PC-9 (cell line): ENCODE data around the gene TANC2. TPM values are rescaled to one million over a fixed set of nuclear protein-coding genes. Genes with fewer than 3 reads are reported as not detected.

Experiments
- BruUV-seq: library from RNA; stranded (reverse); fragments of 400-500 nt; replicated peaks from 2 replicates; lab custom pipeline; 2021; lab: Mats Ljungman, UMichigan
- CTCF ChIA-PET: fragments of 300-600 bp; sonication (Branson Sonifier 250); formaldehyde crosslinking; loops from one replicate; lab custom pipeline; 2022; ENCODE audit warnings: antibody characterized with exemption; lab: Charles Lee
- POLR2A ChIA-PET: fragments of 300-600 bp; sonication (Branson Sonifier 250); formaldehyde crosslinking; loops from one replicate; lab custom pipeline; 2022; ENCODE audit warnings: antibody characterized with exemption; ENCODE audit not compliant: unreplicated experiment; lab: Charles Lee
- DNase-seq, 2 experiments: peaks; one replicate each; pipeline versions ENCODE4 v3.0.0 to v3.0.0-alpha.2; 2015 to 2022; ENCODE audit warnings: mixed read lengths in 1 of 2
- H2AFZ ChIP-seq: fragments of 200-600 bp; sonication (generic); 2 replicates; pipeline ENCODE4 v1.8.1; 2017; ENCODE audit warnings: antibody characterized with exemption
- H3F3A ChIP-seq: fragments of 200-600 bp; sonication (generic); 2 replicates; pipeline ENCODE4 v1.8.1; 2017; ENCODE audit warnings: antibody characterized with exemption, mild to moderate bottlenecking, low read depth; ENCODE audit not compliant: insufficient read depth
- H3K27ac ChIP-seq: fragments of 200-600 bp; sonication (generic); 2 replicates; pipeline ENCODE4 v1.6.1; 2016; ENCODE audit warnings: mixed run types
- H3K27me3 ChIP-seq: fragments of 200-600 bp; sonication (generic); 2 replicates; pipeline ENCODE4 v1.6.1; 2016; ENCODE audit warnings: low read depth, mixed run types; ENCODE audit not compliant: insufficient read depth
- H3K36me3 ChIP-seq: fragments of 200-600 bp; sonication (generic); 2 replicates; pipeline ENCODE4 v1.6.1; 2016; ENCODE audit warnings: low read depth, mixed run types
- H3K4me1 ChIP-seq: fragments of 200-600 bp; sonication (generic); replicated peaks from 2 replicates; pipeline ENCODE4 v1.6.1; 2016; ENCODE audit warnings: mixed run types; ENCODE audit not compliant: insufficient read depth
- H3K4me2 ChIP-seq: fragments of 200-600 bp; sonication (generic); 2 replicates; pipeline ENCODE4 v1.6.1; 2017; ENCODE audit warnings: mixed run types
- H3K4me3 ChIP-seq: fragments of 200-600 bp; sonication (generic); 2 replicates; pipeline ENCODE4 v1.6.1; 2016; ENCODE audit warnings: mixed run types
- H3K79me2 ChIP-seq: fragments of 200-600 bp; sonication (generic); 2 replicates; pipeline ENCODE4 v1.6.1; 2017; ENCODE audit warnings: low read depth, mixed run types
- H3K9me2 ChIP-seq: fragments of 200-600 bp; sonication (generic); 2 replicates; pipeline ENCODE4 v1.8.1; 2017; ENCODE audit warnings: mild to moderate bottlenecking; ENCODE audit not compliant: insufficient read depth
- H3K9me3 ChIP-seq: fragments of 200-600 bp; sonication (generic); 2 replicates; pipeline ENCODE4 v1.8.1; 2016; ENCODE audit warnings: low read depth; ENCODE audit not compliant: insufficient read depth
- H4K20me1 ChIP-seq: fragments of 200-600 bp; sonication (generic); 2 replicates; pipeline ENCODE4 v1.8.1; 2017; ENCODE audit not compliant: insufficient read depth
- CTCF ChIP-seq: fragments of 200-600 bp; sonication (generic); conservative IDR thresholded peaks from 2 replicates; pipeline ENCODE4 v1.6.1; 2017; ENCODE audit warnings: mixed run types, antibody characterized with exemption, mild to moderate bottlenecking, moderate library complexity
- EZH2 ChIP-seq: fragments of 200-600 bp; sonication (generic); IDR thresholded peaks from 2 replicates; pipeline ENCODE4 v1.8.0; 2017; ENCODE audit warnings: antibody characterized with exemption, low read depth
- intact Hi-C: fragments of 100-400 bp; cut with micrococcal nuclease; formaldehyde crosslinking; loops from one replicate; pipeline ENCODE4 v1.10.0; 2022; ENCODE audit not compliant: unreplicated experiment
- total RNA-seq: library from RNA; stranded (reverse); gene quantifications from 2 replicates; pipeline ENCODE4 v1.2.3, GENCODE V29; 2021

Gene TANC2
- total RNA-seq, 1 experiment from 2014 or later, result 122 TPM

DNA sequence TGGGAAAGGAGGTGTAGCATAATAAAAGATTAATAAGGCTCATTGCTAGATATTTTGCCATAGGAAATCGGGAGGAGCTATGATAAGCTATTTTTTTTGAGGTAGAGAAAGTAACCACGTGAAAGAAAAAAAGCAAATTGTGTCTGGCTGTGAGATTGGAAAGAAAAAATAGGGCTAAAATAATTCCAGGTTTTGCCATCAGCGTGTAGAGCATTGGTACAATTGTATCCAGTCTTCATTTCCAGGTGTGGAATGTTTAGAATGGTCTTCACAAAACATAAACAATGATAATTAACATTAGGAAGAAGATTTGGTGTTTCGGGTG, 1.1 kb downstream of the TANC2 start:
- peak overlapping the region; percentile 94 for H3K4me2 ChIP-seq
- H3K27ac ChIP-seq, result peak overlapping the region; percentile 60
- TF ChIP-seq EZH2 (no peak), CTCF (no peak)
- H3F3A ChIP-seq, result peaks cover 29% of the 10 kb centered on the region; the same call in 1 of the 2 replicates
- H4K20me1 ChIP-seq, result peaks cover 29% of the 10 kb centered on the region
- intact Hi-C loops, result loop anchor here (5.0 kb wide), 1 partner anchor 190 kb away; no protein-coding TSS in a partner anchor
- H3K4me1 ChIP-seq, result peaks cover 46% of the 10 kb centered on the region
- ChIA-PET POLR2A (interaction anchor here (0.7 kb wide), 1 partner anchor 75 kb away, joined by 9 read pairs; no protein-coding TSS in a partner anchor), CTCF (no interaction called here)
- peak overlapping the region; percentile 88 for H3K4me3 ChIP-seq
- H3K9me3 ChIP-seq, result no peaks in the 10 kb centered on the region
- peaks cover 14% of the 10 kb centered on the region for H3K36me3 ChIP-seq
- no peak for DNase-seq
- peak overlapping the region; percentile 85; the same call in 1 of the 2 replicates for H2AFZ ChIP-seq
- no peaks in the 10 kb centered on the region for H3K9me2 ChIP-seq
- no peaks in the 10 kb centered on the region for H3K27me3 ChIP-seq
- H3K79me2 ChIP-seq, result peaks cover 57% of the 10 kb centered on the region
- BruUV-seq, result TSS peak; percentile 54

DNA sequence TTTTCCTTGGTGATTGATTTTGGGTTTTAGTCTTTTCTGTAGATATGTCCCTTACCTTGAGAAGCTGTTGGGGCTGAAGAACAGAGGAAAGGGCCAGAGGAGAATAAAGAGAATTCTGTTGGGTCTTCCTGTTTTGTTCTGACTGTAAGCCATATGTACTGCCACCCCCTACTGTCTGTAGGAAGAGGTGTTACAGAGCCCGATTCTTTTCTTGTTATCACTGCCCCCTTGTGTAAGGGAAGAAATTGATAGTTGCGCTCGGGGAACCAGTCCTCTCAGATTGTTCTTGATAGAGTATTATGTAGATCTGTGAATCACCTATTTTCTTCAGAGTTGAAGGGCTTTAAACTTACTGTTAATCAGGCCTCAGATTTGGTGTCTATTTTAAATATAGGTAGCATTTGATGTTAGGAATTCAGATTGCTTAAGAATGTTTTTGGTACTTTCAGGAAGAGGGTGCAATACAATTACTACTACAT, 2.4 kb downstream of the TANC2 start:
- Histone ChIP-seq H3K4me2 (peak overlapping the region; percentile 94), H3K27ac (peak overlapping the region; percentile 60), H2AFZ (no peak overlapping the region), H3K79me2 (peaks cover 70% of the 10 kb centered on the region), H3K9me3 (no peaks in the 10 kb centered on the region), H3K27me3 (no peaks in the 10 kb centered on the region), H3F3A (peaks cover 20% of the 10 kb centered on the region; the same call in 1 of the 2 replicates), H4K20me1 (peaks cover 32% of the 10 kb centered on the region), H3K9me2 (no peaks in the 10 kb centered on the region), H3K36me3 (peaks cover 27% of the 10 kb centered on the region), H3K4me3 (peak overlapping the region; percentile 88), H3K4me1 (peaks cover 39% of the 10 kb centered on the region)
- DNase-seq, result peak; percentile 50 to 84
- ChIA-PET CTCF (interaction anchor here (0.6 kb wide), 1 partner anchor 76 kb away, joined by 4 read pairs; no protein-coding TSS in a partner anchor), POLR2A (interaction anchor here (0.6 kb wide), 1 partner anchor 176 kb away, joined by 3 read pairs; no protein-coding TSS in a partner anchor)
- TF ChIP-seq CTCF, result peak; percentile 86
- TF ChIP-seq EZH2, result no peak
- BruUV-seq, result no TSS peak
- intact Hi-C loops, result loop anchor here (1.0 to 5.0 kb wide), 6 partner anchors 107 to 296 kb away; no protein-coding TSS in a partner anchor

- H3K4me1 ChIP-seq, result peaks cover 27% of the 10 kb centered on the region
- no peaks in the 10 kb centered on the region for H3K9me3 ChIP-seq
- peak overlapping the region; percentile 94 for H3K4me2 ChIP-seq
- intact Hi-C loops, result no loop called here
- peaks cover 29% of the 10 kb centered on the region for H3K36me3 ChIP-seq
- TF ChIP-seq EZH2 (no peak), CTCF (no peak)
- DNase-seq, result no peak
- ChIA-PET CTCF (no interaction called here), POLR2A (interaction anchor here (0.6 to 0.7 kb wide), 3 partner anchors 53 to 91 kb away, joined by 3 to 5 read pairs (median 5); no protein-coding TSS in a partner anchor)
- no TSS peak for BruUV-seq
- peaks cover 32% of the 10 kb centered on the region for H4K20me1 ChIP-seq
- no peak overlapping the region for H2AFZ ChIP-seq
- H3K4me3 ChIP-seq, result no peak overlapping the region
- H3K79me2 ChIP-seq, result peaks cover 92% of the 10 kb centered on the region
- no peak overlapping the region for H3K27ac ChIP-seq
- H3K27me3 ChIP-seq, result no peaks in the 10 kb centered on the region
- H3F3A ChIP-seq, result peaks cover 4% of the 10 kb centered on the region; the same call in 1 of the 2 replicates
- no peaks in the 10 kb centered on the region for H3K9me2 ChIP-seq
These were observed 4.6 kb downstream of the TANC2 start for GRCh38 chr17:62970610-62971009.
